ENCODE results near the gene UBE3D. TPM values are rescaled to one million over a fixed set of nuclear protein-coding genes. Genes with fewer than 3 reads are reported as not detected.

Gene UBE3D
- total RNA-seq, 1 experiment from 2014 or later = 10.9 TPM

DNA sequence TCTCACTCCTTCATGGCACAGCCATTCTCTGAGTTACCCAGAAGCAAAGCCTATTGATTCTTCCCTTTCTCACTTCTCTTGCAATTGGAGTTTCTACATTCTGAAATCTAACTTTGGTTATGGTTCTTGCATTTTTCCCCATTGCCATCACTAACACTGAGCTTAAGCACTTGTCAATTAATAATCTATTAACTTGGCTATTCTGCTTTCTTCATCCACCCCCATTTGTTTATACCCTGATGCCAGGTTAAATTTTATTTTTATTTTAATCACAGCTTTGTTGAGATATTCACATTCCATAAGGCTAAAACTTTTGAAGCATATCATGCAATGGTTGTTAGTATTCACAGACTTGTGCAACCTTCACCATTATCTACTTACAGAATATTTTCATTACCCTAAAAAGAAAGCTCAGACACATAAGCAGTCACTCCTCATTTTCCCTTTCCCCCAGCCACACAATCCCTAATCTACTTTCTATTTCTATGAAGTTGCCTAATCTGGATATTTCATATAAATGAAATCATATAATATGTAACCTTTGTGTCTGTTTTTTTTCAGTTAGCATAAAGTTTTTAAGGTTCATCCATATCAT, 222.3 kb downstream of the UBE3D start:
- Histone ChIP-seq H3K9me3 (no peaks in the 10 kb centered on the region), H3K4me1 (no peaks in the 10 kb centered on the region), H3K27me3 (replicated peaks; ENCODE audit: control insufficient read depth, insufficient read depth, low read length) (no peaks in the 10 kb centered on the region), H3K4me3 (ENCODE audit: low read depth, low read length) (no peak overlapping the region), H3K36me3 (ENCODE audit: control insufficient read depth, insufficient read depth, low read length) (no peaks in the 10 kb centered on the region)
- Mint-ChIP-seq H3K27ac (ENCODE audit: unreplicated experiment) (no peak overlapping the region), H3K36me3 (ENCODE audit: insufficient read depth, unreplicated experiment) (no peaks in the 10 kb centered on the region), H3K27me3 (ENCODE audit: insufficient read depth, unreplicated experiment) (peaks cover 12% of the 10 kb centered on the region), H3K4me3 (ENCODE audit: unreplicated experiment) (no peak overlapping the region), H3K4me1 (ENCODE audit: low read depth, unreplicated experiment) (no peaks in the 10 kb centered on the region), H3K9me3 (ENCODE audit: unreplicated experiment) (no peaks in the 10 kb centered on the region)
- intact Hi-C loops (cut with micrococcal nuclease; ENCODE audit: unreplicated experiment) = no loop called here
- TF ChIP-seq, protein P1, sequence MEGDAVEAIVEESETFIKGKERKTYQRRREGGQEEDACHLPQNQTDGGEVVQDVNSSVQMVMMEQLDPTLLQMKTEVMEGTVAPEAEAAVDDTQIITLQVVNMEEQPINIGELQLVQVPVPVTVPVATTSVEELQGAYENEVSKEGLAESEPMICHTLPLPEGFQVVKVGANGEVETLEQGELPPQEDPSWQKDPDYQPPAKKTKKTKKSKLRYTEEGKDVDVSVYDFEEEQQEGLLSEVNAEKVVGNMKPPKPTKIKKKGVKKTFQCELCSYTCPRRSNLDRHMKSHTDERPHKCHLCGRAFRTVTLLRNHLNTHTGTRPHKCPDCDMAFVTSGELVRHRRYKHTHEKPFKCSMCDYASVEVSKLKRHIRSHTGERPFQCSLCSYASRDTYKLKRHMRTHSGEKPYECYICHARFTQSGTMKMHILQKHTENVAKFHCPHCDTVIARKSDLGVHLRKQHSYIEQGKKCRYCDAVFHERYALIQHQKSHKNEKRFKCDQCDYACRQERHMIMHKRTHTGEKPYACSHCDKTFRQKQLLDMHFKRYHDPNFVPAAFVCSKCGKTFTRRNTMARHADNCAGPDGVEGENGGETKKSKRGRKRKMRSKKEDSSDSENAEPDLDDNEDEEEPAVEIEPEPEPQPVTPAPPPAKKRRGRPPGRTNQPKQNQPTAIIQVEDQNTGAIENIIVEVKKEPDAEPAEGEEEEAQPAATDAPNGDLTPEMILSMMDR (IDR thresholded peaks at IDR 0.05; ENCODE audit: insufficient read depth in 1 of 2, low read depth in 1 of 2, low read length in 1 of 2, severe bottlenecking in 1 of 2, unreplicated experiment in 1 of 2) = no peak
- no peak for DNase-seq
- no TSS peak for BruUV-seq (replicated peaks)
- CTCF ChIA-PET = no interaction called here
- POLR2A ChIA-PET = no interaction called here

DNA sequence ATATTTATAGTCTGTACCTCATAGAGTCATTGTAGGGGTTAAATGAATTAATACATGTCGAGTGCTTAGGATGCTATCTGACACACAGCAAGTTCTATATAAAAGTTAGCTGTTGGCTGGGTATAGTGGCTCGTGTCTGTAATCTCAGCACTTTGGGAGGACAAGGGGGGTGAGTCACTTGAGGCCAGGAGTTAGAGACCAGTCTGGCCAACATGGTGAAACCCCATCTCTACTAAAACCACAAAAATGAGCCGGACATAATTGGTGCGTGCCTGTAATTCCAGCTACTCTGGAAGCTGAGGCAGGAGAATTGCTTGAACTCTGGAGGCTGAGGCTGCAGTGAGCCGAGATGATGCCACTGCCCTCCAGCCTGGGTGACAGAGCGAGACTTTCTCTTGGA, 222.9 kb downstream of the UBE3D start:
- H3K27ac Mint-ChIP-seq (ENCODE audit: unreplicated experiment) = no peak overlapping the region
- BruUV-seq (replicated peaks) = no TSS peak
- ChIA-PET CTCF (no interaction called here), POLR2A (no interaction called here)
- intact Hi-C loops (cut with micrococcal nuclease; ENCODE audit: unreplicated experiment) = no loop called here
- no peaks in the 10 kb centered on the region for H3K36me3 Mint-ChIP-seq (ENCODE audit: insufficient read depth, unreplicated experiment)
- no peaks in the 10 kb centered on the region for H3K4me1 Mint-ChIP-seq (ENCODE audit: low read depth, unreplicated experiment)
- no peaks in the 10 kb centered on the region for H3K27me3 ChIP-seq (replicated peaks; ENCODE audit: control insufficient read depth, insufficient read depth, low read length)
- no peaks in the 10 kb centered on the region for H3K9me3 ChIP-seq
- TF ChIP-seq, protein P1 (IDR thresholded peaks at IDR 0.05; ENCODE audit: insufficient read depth in 1 of 2, low read depth in 1 of 2, low read length in 1 of 2, severe bottlenecking in 1 of 2, unreplicated experiment in 1 of 2) = no peak
- H3K4me1 ChIP-seq = no peaks in the 10 kb centered on the region
- H3K4me3 Mint-ChIP-seq (ENCODE audit: unreplicated experiment) = no peak overlapping the region
- no peak for DNase-seq
- H3K9me3 Mint-ChIP-seq (ENCODE audit: unreplicated experiment) = no peaks in the 10 kb centered on the region
- H3K27me3 Mint-ChIP-seq (ENCODE audit: insufficient read depth, unreplicated experiment) = peaks cover 9% of the 10 kb centered on the region
- H3K4me3 ChIP-seq (ENCODE audit: low read depth, low read length) = no peak overlapping the region
- no peaks in the 10 kb centered on the region for H3K36me3 ChIP-seq (ENCODE audit: control insufficient read depth, insufficient read depth, low read length)

Other genes starting within 250 kb of the UBE3D start
- 14.6 and 16.1 TPM in 2 replicates for gene DOP1A, start 1.8 kb upstream of the UBE3D start, total RNA-seq (2022)
- 96.4 and 97.0 TPM in 2 replicates for gene PGM3, start 127.4 kb upstream of the UBE3D start, total RNA-seq (2022)
- 3.5 and 3.6 TPM in 2 replicates for gene RWDD2A, start 127.5 kb upstream of the UBE3D start, total RNA-seq (2022)

Data from Caco-2 (cell line).